Keratinocyte (primary cell): Measurements from ENCODE around the gene AHCYL2. TPM values are rescaled to one million over a fixed set of nuclear protein-coding genes. Genes with fewer than 3 reads are reported as not detected.

Experiments used
- DNase-seq: peaks from one replicate; pipeline ENCODE4 v3.0.0-alpha.2; 2011; ENCODE audit warnings: low read depth, missing footprints, low spot score
- FAIRE-seq: peaks from 2 replicates; lab custom pipeline; 2011; peaks lifted over from hg19 to GRCh38; lab: Jason Lieb, UNC
- H2AFZ ChIP-seq: 2 replicates; pipeline ENCODE4 v1.6.0; 2012; ENCODE audit warnings: low read length, control low read depth, inconsistent platforms; ENCODE audit not compliant: control insufficient read depth
- H3K27ac ChIP-seq: 2 replicates; pipeline ENCODE4 v1.5.1; 2011; ENCODE audit warnings: low read length; ENCODE audit not compliant: control insufficient read depth, insufficient read depth
- H3K27me3 ChIP-seq: 3 replicates; pipeline ENCODE4 v1.6.0; 2011; ENCODE audit warnings: low read length; ENCODE audit not compliant: control insufficient read depth, insufficient read depth; ENCODE audit errors: extremely low read depth
- H3K36me3 ChIP-seq, 2 experiments: 2 replicates in 1 of 2; 3 replicates in 1 of 2; pipeline ENCODE4 v1.5.1; 2011; ENCODE audit warnings: low read length in 2 of 2, mild to moderate bottlenecking in 1 of 2; ENCODE audit not compliant: control insufficient read depth in 2 of 2, insufficient read depth in 2 of 2; ENCODE audit errors: extremely low read depth in 1 of 2
- H3K4me1 ChIP-seq: 3 replicates; pipeline ENCODE4 v1.5.1; 2011; ENCODE audit warnings: low read length; ENCODE audit not compliant: control insufficient read depth, insufficient read depth; ENCODE audit errors: extremely low read depth
- H3K4me2 ChIP-seq: 3 replicates; pipeline ENCODE4 v1.6.0; 2011; ENCODE audit warnings: low read depth, low read length; ENCODE audit not compliant: control insufficient read depth, insufficient read depth; ENCODE audit errors: extremely low read depth
- H3K4me3 ChIP-seq, 3 experiments: fragments of 200-600 bp in 1 of 3; sonication (generic) in 1 of 3; 2 replicates in 2 of 3; 3 replicates in 1 of 3; pipeline ENCODE4 v1.5.1; 2011 to 2016; ENCODE audit warnings: low read length in 3 of 3, mild to moderate bottlenecking in 3 of 3, control low read depth in 2 of 3, inconsistent platforms in 1 of 3, low read depth in 1 of 3, mixed read lengths in 1 of 3, mixed run types in 1 of 3, moderate library complexity in 1 of 3; ENCODE audit not compliant: control insufficient read depth in 2 of 3, insufficient read depth in 2 of 3; ENCODE audit errors: extremely low read depth in 1 of 3
- H3K79me2 ChIP-seq: 2 replicates; pipeline ENCODE4 v1.6.0; 2012; ENCODE audit warnings: low read length; ENCODE audit not compliant: control insufficient read depth, insufficient read depth
- H3K9ac ChIP-seq: 3 replicates; pipeline ENCODE4 v1.6.0; 2011; ENCODE audit warnings: low read length; ENCODE audit not compliant: control insufficient read depth, insufficient read depth; ENCODE audit errors: extremely low read depth
- H3K9me1 ChIP-seq: 3 replicates; pipeline ENCODE4 v1.6.0; 2011; ENCODE audit warnings: low read length; ENCODE audit not compliant: control insufficient read depth, insufficient read depth; ENCODE audit errors: extremely low read depth
- H3K9me3 ChIP-seq: 2 replicates; pipeline ENCODE4 v1.5.1; 2012; ENCODE audit warnings: low read depth, low read length; ENCODE audit not compliant: control insufficient read depth
- H4K20me1 ChIP-seq: 3 replicates; pipeline ENCODE4 v1.6.0; 2011; ENCODE audit warnings: low read length; ENCODE audit not compliant: control insufficient read depth, insufficient read depth; ENCODE audit errors: extremely low read depth
- CTCF ChIP-seq, 3 experiments: IDR thresholded peaks in 1 of 3; conservative IDR thresholded peaks in 1 of 3; optimal IDR thresholded peaks in 1 of 3; 2 replicates in 2 of 3; 3 replicates in 1 of 3; pipeline versions ENCODE3 to v1.5.1; 2011; ENCODE audit warnings: low read length in 3 of 3, mild to moderate bottlenecking in 3 of 3, moderate library complexity in 2 of 3, control low read depth in 1 of 3, inconsistent platforms in 1 of 3; ENCODE audit not compliant: insufficient read depth in 2 of 3; ENCODE audit errors: extremely low read depth in 1 of 3
- EZH2 ChIP-seq: IDR thresholded peaks from one replicate; pipeline ENCODE4 v1.6.1; 2012; ENCODE audit warnings: inconsistent platforms, mild to moderate bottlenecking, low read length, moderate library complexity
- dilution Hi-C: fragments of 300-500 bp; cut with MboI; formaldehyde crosslinking; loops from one replicate; pipeline ENCODE4 v1.7.0; 2020; ENCODE audit warnings: low sequenced_read_pairs; ENCODE audit not compliant: extremely low pct_ligation_motif_present
- polyA plus RNA-seq, 5 experiments: library from polyadenylated mRNA; depleted of rRNA in 3 of 5; stranded (reverse) in 3 of 5; stranded (forward) in 1 of 5; unstranded in 1 of 5; fragments of >200 nt; gene quantifications; 1 replicate in 1 of 5; 2 replicates in 3 of 5; 3 replicates in 1 of 5; pipeline versions ENCODE4 v1.2.1 to v1.2.3, GENCODE V29; 2011 to 2012; ENCODE audit warnings: missing spikeins in 2 of 5, low read depth in 1 of 5, low replicate concordance in 1 of 5

AHCYL2 gene
- polyA plus RNA-seq, 1 donor (not counting 4 experiments of a cell fraction or from before 2014, with no cell fraction given): 32.8 TPM

GRCh38 chr7:129212126-129212525 lies 12.7 kb upstream of the AHCYL2 start:
- Histone ChIP-seq H3K27me3 (no peaks in the 10 kb centered on the region), H2AFZ (no peak overlapping the region), H3K36me3 (peaks cover 0 to 3% of the 10 kb centered on the region in 2 experiments), H3K79me2 (no peaks in the 10 kb centered on the region), H3K4me1 (no peaks in the 10 kb centered on the region), H3K9me3 (no peaks in the 10 kb centered on the region), H3K27ac (no peak overlapping the region), H4K20me1 (no peaks in the 10 kb centered on the region), H3K4me3 (no peak overlapping the region), H3K9ac (no peak overlapping the region), H3K4me2 (no peak overlapping the region), H3K9me1 (no peaks in the 10 kb centered on the region)
- DNase-seq: no peak
- TF ChIP-seq CTCF (optimal IDR thresholded peaks at IDR 0.05 in 1 of 3, IDR thresholded peaks at IDR 0.05 in 1 of 3, conservative IDR thresholded peaks at IDR 0.05 in 1 of 3; ENCODE audit: extremely low read depth in 1 of 3, insufficient read depth in 2 of 3, low read length in 3 of 3) (no peak), EZH2 (no peak)
- dilution Hi-C loops: no loop called here
- no peak for FAIRE-seq

- FAIRE-seq: no peak
Observed at GRCh38 chr7:129212596-129212995, 12.2 kb upstream of the AHCYL2 start.

More at GRCh38 chr7:129212596-129212995, 12.2 kb upstream of the AHCYL2 start:
- Histone ChIP-seq H3K27me3 (no peaks in the 10 kb centered on the region), H3K4me1 (no peaks in the 10 kb centered on the region), H3K27ac (no peak overlapping the region), H3K9ac (no peak overlapping the region), H2AFZ (no peak overlapping the region), H3K9me1 (no peaks in the 10 kb centered on the region), H3K79me2 (no peaks in the 10 kb centered on the region), H4K20me1 (no peaks in the 10 kb centered on the region), H3K9me3 (no peaks in the 10 kb centered on the region), H3K4me2 (no peak overlapping the region), H3K4me3 (no peak overlapping the region), H3K36me3 (peaks cover 0 to 3% of the 10 kb centered on the region in 2 experiments)
- TF ChIP-seq EZH2 (no peak), CTCF (optimal IDR thresholded peaks at IDR 0.05 in 1 of 3, IDR thresholded peaks at IDR 0.05 in 1 of 3, conservative IDR thresholded peaks at IDR 0.05 in 1 of 3; ENCODE audit: extremely low read depth in 1 of 3, insufficient read depth in 2 of 3, low read length in 3 of 3) (no peak)
- dilution Hi-C loops: no loop called here
- DNase-seq: no peak
